Upper lobe of right lung (tissue), 1 donor: ENCODE measurements around the gene OPTC. TPM values are rescaled to one million over a fixed set of nuclear protein-coding genes. Genes with fewer than 3 reads are reported as not detected.

Source experiments
- ATAC-seq: fragments of 200-7000 bp; cut with Tn5 transposase; one replicate; pipeline ENCODE4 v1.9.1; 2020; ENCODE audit warnings: mild to moderate bottlenecking, moderate library complexity
- DNase-seq: peaks from one replicate; pipeline ENCODE4 v3.0.0-alpha.2; 2020
- H3K27ac ChIP-seq: fragments of 200-600 bp; one replicate; pipeline ENCODE4 v1.8.0; 2022
- H3K27me3 ChIP-seq: fragments of 200-600 bp; one replicate; pipeline ENCODE4 v1.8.0; 2022; ENCODE audit warnings: mild to moderate bottlenecking
- H3K36me3 ChIP-seq: fragments of 200-600 bp; one replicate; pipeline ENCODE4 v1.8.0; 2022
- H3K4me1 ChIP-seq: fragments of 200-600 bp; one replicate; pipeline ENCODE4 v1.8.0; 2022
- H3K4me3 ChIP-seq: fragments of 200-600 bp; one replicate; pipeline ENCODE4 v1.8.0; 2022; ENCODE audit warnings: mild to moderate bottlenecking
- H3K9me3 ChIP-seq: fragments of 200-600 bp; one replicate; pipeline ENCODE4 v1.8.0; 2022
- CTCF ChIP-seq: fragments of 200-600 bp; IDR thresholded peaks from one replicate; pipeline ENCODE4 v1.8.0; 2022; ENCODE audit warnings: antibody characterized with exemption
- intact Hi-C: fragments of 100-400 bp; cut with DNase I; formaldehyde crosslinking; loops from one replicate; pipeline ENCODE4 v1.11.0; 2022
- total RNA-seq: library from RNA; stranded (reverse); fragmentation: NEBNext Ultra II Directional; extraction: Animal tissue kit (Norgen Biotek cat#: 25700); gene quantifications from one replicate; pipeline ENCODE4 v1.2.1, GENCODE V29; 2021
- donor health status: DM: no; HTN: yes; CAD: no; lungs with severe emphysema.

Gene OPTC
- total RNA-seq, 1 donor from 2014 or later = not detected

- DNase-seq = no peak
- intact Hi-C loops = loop anchor here (5.0 to 10.0 kb wide), 2 partner anchors 125 to 202 kb away; partner anchors contain the start of gene ATP2B4
- Histone ChIP-seq H3K4me3 (no peak overlapping the region), H3K9me3 (no peaks in the 10 kb centered on the region), H3K36me3 (no peaks in the 10 kb centered on the region), H3K27ac (no peak overlapping the region), H3K4me1 (no peaks in the 10 kb centered on the region), H3K27me3 (no peaks in the 10 kb centered on the region)
- ATAC-seq = no peak
- no peak for TF ChIP-seq CTCF
Observed at GRCh38 chr1:203500279-203500678, 6.3 kb downstream of the OPTC start.

GRCh38 chr1:203503836-203504235, 9.9 kb downstream of the OPTC start:
- no peak for DNase-seq
- Histone ChIP-seq H3K36me3 (no peaks in the 10 kb centered on the region), H3K4me3 (no peak overlapping the region), H3K27me3 (no peaks in the 10 kb centered on the region), H3K9me3 (no peaks in the 10 kb centered on the region), H3K4me1 (peaks cover 5% of the 10 kb centered on the region), H3K27ac (no peak overlapping the region)
- intact Hi-C loops = loop anchor here (5.0 to 10.0 kb wide), 2 partner anchors 121 to 198 kb away; partner anchors contain the start of gene ATP2B4
- no peak for ATAC-seq
- no peak for TF ChIP-seq CTCF

GRCh38 chr1:203504400-203505250, 10.7 kb downstream of the OPTC start:
- Histone ChIP-seq H3K4me3 (no peak overlapping the region), H3K9me3 (no peaks in the 10 kb centered on the region), H3K36me3 (no peaks in the 10 kb centered on the region), H3K27ac (no peak overlapping the region), H3K27me3 (no peaks in the 10 kb centered on the region), H3K4me1 (peaks cover 5% of the 10 kb centered on the region)
- intact Hi-C loops = loop anchor here (5.0 to 10.0 kb wide), 2 partner anchors 120 to 198 kb away; partner anchors contain the start of gene ATP2B4
- peak; percentile 91 for ATAC-seq
- DNase-seq = peak; percentile 84
- TF ChIP-seq CTCF = peak; percentile 87

- Histone ChIP-seq H3K36me3 (no peaks in the 10 kb centered on the region), H3K4me1 (peaks cover 5% of the 10 kb centered on the region), H3K27me3 (no peaks in the 10 kb centered on the region), H3K4me3 (no peak overlapping the region), H3K9me3 (no peaks in the 10 kb centered on the region), H3K27ac (no peak overlapping the region)
- no peak for ATAC-seq
- no peak for DNase-seq
- TF ChIP-seq CTCF = no peak
- intact Hi-C loops = loop anchor here (10.0 kb wide), 1 partner anchor 119 kb away; the partner anchor contains the start of gene ATP2B4
Observed at GRCh38 chr1:203505526-203506204, 11.7 kb downstream of the OPTC start.

GRCh38 chr1:203506858-203507626, 13.1 kb downstream of the OPTC start:
- DNase-seq = peak; percentile 69
- no peaks in the 10 kb centered on the region for H3K9me3 ChIP-seq
- H3K4me3 ChIP-seq = no peak overlapping the region
- no peak overlapping the region for H3K27ac ChIP-seq
- peak; percentile 38 for ATAC-seq
- no peak for TF ChIP-seq CTCF
- intact Hi-C loops = loop anchor here (10.0 kb wide), 1 partner anchor 118 kb away; the partner anchor contains the start of gene ATP2B4
- no peaks in the 10 kb centered on the region for H3K36me3 ChIP-seq
- H3K27me3 ChIP-seq = no peaks in the 10 kb centered on the region
- peaks cover 9% of the 10 kb centered on the region for H3K4me1 ChIP-seq
